ENCODE measurements around the gene S100A2. TPM values are rescaled to one million over a fixed set of nuclear protein-coding genes. Genes with fewer than 3 reads are reported as not detected.
"Not testable (repeated sequence)": the region's sequence is repeated elsewhere in the genome, so short reads cannot be mapped to it uniquely, and the experiment has no call there.

Gene S100A2
- total RNA-seq, 1 donor from 2014 or later = 0.79 TPM

GRCh38 chr1:153534226-153534924, 31.3 kb downstream of the S100A2 start:
- DNase-seq (ENCODE audit: low read depth in 2 of 2) = peak in 1 of 2 donors; percentile 54

- peak; percentile 75 to 92 for DNase-seq (ENCODE audit: low read depth in 2 of 2)
Observed at GRCh38 chr1:153533689-153534201, 31.9 kb downstream of the S100A2 start.

- DNase-seq (ENCODE audit: low read depth in 2 of 2) = peak; percentile 78 to 90
Observed at GRCh38 chr1:153532769-153533599, 32.7 kb downstream of the S100A2 start.

GRCh38 chr1:153532181-153532580, 33.5 kb downstream of the S100A2 start:
- peak in 1 of 2 donors; percentile 38 for DNase-seq (ENCODE audit: low read depth in 2 of 2)

GRCh38 chr1:153531638-153532037, 34.0 kb downstream of the S100A2 start:
- DNase-seq (ENCODE audit: low read depth in 2 of 2) = no peak

GRCh38 chr1:153527683-153528040, 38.0 kb downstream of the S100A2 start:
- no peak for DNase-seq (ENCODE audit: low read depth in 2 of 2)

- no peak for DNase-seq (ENCODE audit: low read depth in 2 of 2)
Observed at GRCh38 chr1:153527023-153527682, 38.5 kb downstream of the S100A2 start.

- peak in 1 of 2 donors; percentile 85 for DNase-seq (ENCODE audit: low read depth in 2 of 2)
Observed at GRCh38 chr1:153526132-153526543, 39.5 kb downstream of the S100A2 start.

GRCh38 chr1:153525088-153525728, 40.4 kb downstream of the S100A2 start:
- peak in 1 of 2 donors; percentile 61 for DNase-seq (ENCODE audit: low read depth in 2 of 2)

GRCh38 chr1:153522353-153523048, 43.1 kb downstream of the S100A2 start:
- DNase-seq (ENCODE audit: low read depth in 2 of 2) = not testable (repeated sequence)

GRCh38 chr1:153521808-153522207, 43.8 kb downstream of the S100A2 start:
- not testable (repeated sequence) for DNase-seq (ENCODE audit: low read depth in 2 of 2)

- DNase-seq (ENCODE audit: low read depth in 2 of 2) = no peak
Observed at GRCh38 chr1:153520818-153521476, 44.7 kb downstream of the S100A2 start.

GRCh38 chr1:153520137-153520691, 45.4 kb downstream of the S100A2 start:
- not testable (repeated sequence) for DNase-seq (ENCODE audit: low read depth in 2 of 2)

GRCh38 chr1:153519242-153519641, 46.4 kb downstream of the S100A2 start:
- no peak for DNase-seq (ENCODE audit: low read depth in 2 of 2)

- no peak for DNase-seq (ENCODE audit: low read depth in 2 of 2)
Observed at GRCh38 chr1:153515504-153516394, 49.9 kb downstream of the S100A2 start.

- no peak for DNase-seq (ENCODE audit: low read depth in 2 of 2)
Observed at GRCh38 chr1:153513666-153514065, 52.0 kb downstream of the S100A2 start.

GRCh38 chr1:153513023-153513422, 52.6 kb downstream of the S100A2 start:
- DNase-seq (ENCODE audit: low read depth in 2 of 2) = no peak

Data from lung microvascular endothelial cell (primary cell).